CD4-positive, alpha-beta T cell treated with Interleukin-6 at 100 ng/mL for 8 hours (primary cell): ENCODE results near the gene FAM227A.

ENCODE experiments used
- DNase-seq: peaks from one replicate; pipeline ENCODE4 v3.0.0-alpha.2; 2020; ENCODE audit warnings: mixed read lengths, low spot score

The FAM227A gene

GRCh38 chr22:38540701-38541100 lies 115.5 kb downstream of the FAM227A start:
- DNase-seq = no peak

DNA sequence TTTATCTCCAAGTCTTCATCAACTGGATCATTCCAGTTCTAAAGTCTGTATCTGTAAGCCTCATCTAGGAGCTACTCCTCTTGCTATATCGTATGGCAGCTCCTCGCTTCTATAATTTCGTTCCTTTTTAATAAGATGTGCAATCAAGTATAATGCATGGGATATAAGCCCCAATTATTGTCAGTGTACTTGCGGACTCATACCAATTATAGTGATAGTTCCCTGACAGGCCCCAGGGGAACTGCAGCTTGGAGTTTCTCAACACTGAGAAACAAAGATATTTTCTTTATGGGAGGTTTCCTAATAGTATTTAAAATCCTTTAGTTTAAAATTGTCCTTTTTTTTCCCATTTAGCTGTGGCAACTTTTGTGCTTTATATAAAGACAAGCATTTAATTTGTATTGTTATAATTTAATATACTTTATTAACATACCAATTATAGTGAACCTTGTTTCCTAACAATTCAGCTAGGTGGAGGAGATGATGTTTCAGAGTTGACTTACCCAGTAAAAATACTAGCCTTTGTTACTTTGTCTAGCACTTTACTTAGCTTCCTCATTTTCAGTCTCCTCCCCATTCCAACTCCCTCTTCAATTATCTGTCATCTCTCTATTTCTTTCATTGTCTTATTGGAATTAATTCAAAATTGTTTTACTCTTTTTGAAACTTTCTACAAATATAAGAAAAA lies 124.8 kb downstream of the FAM227A start:
- no peak for DNase-seq
